ENCODE results near the gene KCNMA1. TPM values are rescaled to one million over a fixed set of nuclear protein-coding genes. Genes with fewer than 3 reads are reported as not detected.

The KCNMA1 gene
- total and polyA plus RNA-seq, 9 of the 15 experiments (the other 6 are each of a cell fraction or from before 2014, with no cell fraction given): 0.01 to 0.95 (median 0.15) TPM; not detected in 4

GRCh38 chr10:77604941-77605351 lies 32.7 kb downstream of the KCNMA1 start:
- H3K4me3 ChIP-seq: no peak overlapping the region
- H3K4me2 ChIP-seq (ENCODE audit: insufficient read depth, low read length): no peak overlapping the region
- ATAC-seq: no peak
- no peak overlapping the region for H3K9ac ChIP-seq (ENCODE audit: insufficient read depth in 1 of 2, low read depth in 2 of 2, low read length in 2 of 2)
- no peak overlapping the region for H2AFZ ChIP-seq (ENCODE audit: low read depth, low read length)
- BruUV-seq (replicated peaks): no TSS peak
- intact Hi-C loops (cut with micrococcal nuclease): no loop called here
- H3K9me1 ChIP-seq (ENCODE audit: control insufficient read depth, insufficient read depth, low read length): no peaks in the 10 kb centered on the region
- no peak overlapping the region for H3K27ac ChIP-seq (ENCODE audit: extremely low read depth, low read depth, low read length)
- ChIA-PET POLR2A (interaction anchor here (0.6 kb wide), 1 partner anchor 159 kb away, joined by 3 read pairs; no protein-coding TSS in a partner anchor), CTCF (ENCODE audit: low intra/inter-chr PET ratio) (no interaction called here)
- peaks cover 3% of the 10 kb centered on the region; the same call in 1 of the 2 replicates for H4K20me1 ChIP-seq (replicated peaks; ENCODE audit: control insufficient read depth, insufficient read depth, low read length)
- TF ChIP-seq GTF2E2 (tag; IDR thresholded peaks at IDR 0.05): no peak
- no peak for TF ChIP-seq KDM4B (IDR thresholded peaks at IDR 0.05; ENCODE audit: borderline replicate concordance in 2 of 2, low read depth in 1 of 2)
- TF ChIP-seq GATAD2B (IDR thresholded peaks at IDR 0.05; ENCODE audit: borderline replicate concordance): no peak
- no peak for TF ChIP-seq TRIM24 (IDR thresholded peaks at IDR 0.05)
- TF ChIP-seq SPI1 (IDR thresholded peaks at IDR 0.05; ENCODE audit: borderline replicate concordance, low read depth, low read length): no peak
- H3K79me2 ChIP-seq (ENCODE audit: control insufficient read depth, insufficient read depth, low read length): no peaks in the 10 kb centered on the region
- H3K36me3 ChIP-seq (ENCODE audit: control insufficient read depth, insufficient read depth, low read length): no peaks in the 10 kb centered on the region
- no peak for DNase-seq (ENCODE audit: extremely low read depth in 1 of 4, low spot score in 3 of 4)
- FAIRE-seq: no peak
- no peaks in the 10 kb centered on the region for H3K4me1 ChIP-seq (replicated peaks in 1 of 2; ENCODE audit: control insufficient read depth in 2 of 2, insufficient read depth in 2 of 2, low read length in 2 of 2)
- WGBS (ENCODE audit: insufficient coverage, low coverage, missing lambda C conversion rate): 0% methylated on average over 6 of the region's 6 CpGs
- H3K9me3 ChIP-seq (replicated peaks; ENCODE audit: control insufficient read depth, insufficient read depth, low read depth, low read length): no peaks in the 10 kb centered on the region
- in situ Hi-C loops (cut with MboI): no loop called here
- peaks cover 13 to 53% of the 10 kb centered on the region in 2 experiments; a peak in 4 of 5 replicates for H3K27me3 ChIP-seq (ENCODE audit: control insufficient read depth in 2 of 2, insufficient read depth in 2 of 2, low read length in 2 of 2)

- Histone ChIP-seq H3K4me2 (ENCODE audit: insufficient read depth, low read length) (no peak overlapping the region), H3K4me1 (replicated peaks in 1 of 2; ENCODE audit: control insufficient read depth in 2 of 2, insufficient read depth in 2 of 2, low read length in 2 of 2) (no peaks in the 10 kb centered on the region), H4K20me1 (replicated peaks; ENCODE audit: control insufficient read depth, insufficient read depth, low read length) (peaks cover 3% of the 10 kb centered on the region; the same call in 1 of the 2 replicates), H3K36me3 (ENCODE audit: control insufficient read depth, insufficient read depth, low read length) (no peaks in the 10 kb centered on the region), H3K9ac (ENCODE audit: insufficient read depth in 1 of 2, low read depth in 2 of 2, low read length in 2 of 2) (no peak overlapping the region), H3K9me1 (ENCODE audit: control insufficient read depth, insufficient read depth, low read length) (no peaks in the 10 kb centered on the region), H3K4me3 (no peak overlapping the region), H3K27ac (ENCODE audit: extremely low read depth, low read depth, low read length) (no peak overlapping the region), H3K79me2 (ENCODE audit: control insufficient read depth, insufficient read depth, low read length) (no peaks in the 10 kb centered on the region), H3K9me3 (replicated peaks; ENCODE audit: control insufficient read depth, insufficient read depth, low read depth, low read length) (no peaks in the 10 kb centered on the region), H2AFZ (ENCODE audit: low read depth, low read length) (no peak overlapping the region), H3K27me3 (ENCODE audit: control insufficient read depth in 2 of 2, insufficient read depth in 2 of 2, low read length in 2 of 2) (peaks cover 13 to 55% of the 10 kb centered on the region in 2 experiments; a peak in 4 of 5 replicates)
- no TSS peak for BruUV-seq (replicated peaks)
- ATAC-seq: no peak
- intact Hi-C loops (cut with micrococcal nuclease) (no loop called here), in situ Hi-C loops (cut with MboI) (no loop called here)
- FAIRE-seq: no peak
- ChIA-PET CTCF (ENCODE audit: low intra/inter-chr PET ratio) (no interaction called here), POLR2A (interaction anchor here (1.4 kb wide), 1 partner anchor 47 kb away, joined by 3 read pairs; no protein-coding TSS in a partner anchor)
- DNase-seq (ENCODE audit: extremely low read depth in 1 of 4, low spot score in 3 of 4): no peak
- WGBS (ENCODE audit: insufficient coverage, low coverage, missing lambda C conversion rate): 0% methylated on average over 1 of the region's 1 CpG
- no peak for TF ChIP-seq KDM2B (CRISPR knock-in tag; IDR thresholded peaks at IDR 0.05)
- no peak for TF ChIP-seq ERF (CRISPR knock-in tag; IDR thresholded peaks at IDR 0.05)
- TF ChIP-seq ATF7 (IDR thresholded peaks at IDR 0.05): no peak
- TF ChIP-seq ZNF324 (CRISPR knock-in tag; IDR thresholded peaks at IDR 0.05): no peak
- no peak for TF ChIP-seq KHSRP (IDR thresholded peaks at IDR 0.05)
- no peak for TF ChIP-seq ATF1 (CRISPR knock-in tag; IDR thresholded peaks at IDR 0.05)
- no peak for TF ChIP-seq ATF1 (tag; IDR thresholded peaks at IDR 0.05)
- TF ChIP-seq, protein P1, sequence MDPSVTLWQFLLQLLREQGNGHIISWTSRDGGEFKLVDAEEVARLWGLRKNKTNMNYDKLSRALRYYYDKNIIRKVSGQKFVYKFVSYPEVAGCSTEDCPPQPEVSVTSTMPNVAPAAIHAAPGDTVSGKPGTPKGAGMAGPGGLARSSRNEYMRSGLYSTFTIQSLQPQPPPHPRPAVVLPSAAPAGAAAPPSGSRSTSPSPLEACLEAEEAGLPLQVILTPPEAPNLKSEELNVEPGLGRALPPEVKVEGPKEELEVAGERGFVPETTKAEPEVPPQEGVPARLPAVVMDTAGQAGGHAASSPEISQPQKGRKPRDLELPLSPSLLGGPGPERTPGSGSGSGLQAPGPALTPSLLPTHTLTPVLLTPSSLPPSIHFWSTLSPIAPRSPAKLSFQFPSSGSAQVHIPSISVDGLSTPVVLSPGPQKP (CRISPR knock-in tag; IDR thresholded peaks at IDR 0.05): no peak
- no peak for TF ChIP-seq FUS (optimal IDR thresholded peaks at IDR 0.05; ENCODE audit: low read depth, low read length)
These were observed 33.5 kb downstream of the KCNMA1 start for GRCh38 chr10:77604063-77604462.
